CD4-positive, alpha-beta memory T cell (primary cell): ENCODE data around the gene ADCY1. TPM values are rescaled to one million over a fixed set of nuclear protein-coding genes. Genes with fewer than 3 reads are reported as not detected.
A peak's percentile ranks its signal among the peaks of the same experiment; 100 is the strongest.

ENCODE experiments used
- CTCF ChIA-PET: fragments of 350-600 bp; sonication (Branson Sonifier 250); formaldehyde crosslinking; loops from one replicate; lab custom pipeline; 2021; ENCODE audit warnings: inconsistent platforms; ENCODE audit not compliant: partially characterized antibody; lab: Charles Lee
- POLR2A ChIA-PET: fragments of 350-600 bp; sonication (Branson Sonifier 250); formaldehyde crosslinking; loops from one replicate; lab custom pipeline; 2021; ENCODE audit not compliant: partially characterized antibody; lab: Charles Lee
- DNase-seq, 5 donors: peaks; one replicate each; pipeline versions ENCODE4 v3.0.0 to v3.0.0-alpha.2; 2020 to 2022; ENCODE audit warnings: mixed read lengths in 1 of 5
- H3K27ac ChIP-seq: one replicate; pipeline ENCODE4 v1.7.0; 2013; ENCODE audit warnings: low read depth, low read length
- H3K27me3 ChIP-seq: 2 replicates; pipeline ENCODE4 v1.7.0; 2013; ENCODE audit warnings: mild to moderate bottlenecking, low read length, moderate library complexity; ENCODE audit not compliant: insufficient read depth
- H3K36me3 ChIP-seq: 2 replicates; pipeline ENCODE4 v1.7.0; 2013; ENCODE audit warnings: mild to moderate bottlenecking, low read length, moderate library complexity; ENCODE audit not compliant: insufficient read depth
- H3K4me1 ChIP-seq: 2 replicates; pipeline ENCODE4 v1.7.0; 2013; ENCODE audit warnings: mild to moderate bottlenecking, low read length, moderate library complexity; ENCODE audit not compliant: insufficient read depth
- H3K4me3 ChIP-seq, 2 donors: one replicate each; pipeline ENCODE4 v1.7.0; 2013; ENCODE audit warnings: low read length in 2 of 2, mild to moderate bottlenecking in 1 of 2
- H3K9me3 ChIP-seq, 2 donors: one replicate each; pipeline ENCODE4 v1.7.0; 2013; ENCODE audit warnings: low read length in 2 of 2, control low read depth in 1 of 2; ENCODE audit not compliant: control insufficient read depth in 1 of 2
- H3K27ac Mint-ChIP-seq, 7 donors: one replicate each; pipeline ENCODE4 v1.8.0; 2020 to 2021; ENCODE audit warnings: mixed read lengths in 7 of 7, mild to moderate bottlenecking in 6 of 7, inconsistent platforms in 3 of 7, moderate library complexity in 3 of 7
- H3K27me3 Mint-ChIP-seq, 2 donors: one replicate each; pipeline ENCODE4 v1.8.0; 2020 to 2021; ENCODE audit warnings: mixed read lengths in 2 of 2
- H3K36me3 Mint-ChIP-seq, 2 donors: one replicate each; pipeline ENCODE4 v1.8.0; 2020 to 2021; ENCODE audit warnings: mixed read lengths in 2 of 2, inconsistent platforms in 1 of 2, mild to moderate bottlenecking in 1 of 2
- H3K4me1 Mint-ChIP-seq, 4 donors: one replicate each; pipeline ENCODE4 v1.8.0; 2020 to 2021; ENCODE audit warnings: mixed read lengths in 4 of 4, mild to moderate bottlenecking in 1 of 4
- H3K4me3 Mint-ChIP-seq, 8 donors: one replicate each; pipeline ENCODE4 v1.8.0; 2020 to 2021; ENCODE audit warnings: mixed read lengths in 8 of 8, mild to moderate bottlenecking in 7 of 8, moderate library complexity in 6 of 8, inconsistent platforms in 3 of 8
- H3K9me3 Mint-ChIP-seq, 8 donors: one replicate each; pipeline ENCODE4 v1.8.0; 2020 to 2021; ENCODE audit warnings: mixed read lengths in 8 of 8, mild to moderate bottlenecking in 5 of 8, inconsistent platforms in 3 of 8, moderate library complexity in 1 of 8
- intact Hi-C: fragments of 100-400 bp; cut with micrococcal nuclease; formaldehyde crosslinking; loops from one replicate; pipeline ENCODE4 v1.15.1; 2023
- polyA plus RNA-seq, 2 donors: library from polyadenylated mRNA; unstranded; fragments of 300-500 nt; fragmentation: Illumina TruSeq; gene quantifications; one replicate each; pipeline ENCODE4 v1.2.3, GENCODE V29; 2021
- total RNA-seq, 2 experiments: library from RNA; stranded (reverse); gene quantifications; one replicate each; pipeline ENCODE4 v1.2.3, GENCODE V29; 2021

ADCY1 gene
- total and polyA plus RNA-seq, 4 experiments from 2014 or later: 0.02 TPM; not detected in 3

DNA sequence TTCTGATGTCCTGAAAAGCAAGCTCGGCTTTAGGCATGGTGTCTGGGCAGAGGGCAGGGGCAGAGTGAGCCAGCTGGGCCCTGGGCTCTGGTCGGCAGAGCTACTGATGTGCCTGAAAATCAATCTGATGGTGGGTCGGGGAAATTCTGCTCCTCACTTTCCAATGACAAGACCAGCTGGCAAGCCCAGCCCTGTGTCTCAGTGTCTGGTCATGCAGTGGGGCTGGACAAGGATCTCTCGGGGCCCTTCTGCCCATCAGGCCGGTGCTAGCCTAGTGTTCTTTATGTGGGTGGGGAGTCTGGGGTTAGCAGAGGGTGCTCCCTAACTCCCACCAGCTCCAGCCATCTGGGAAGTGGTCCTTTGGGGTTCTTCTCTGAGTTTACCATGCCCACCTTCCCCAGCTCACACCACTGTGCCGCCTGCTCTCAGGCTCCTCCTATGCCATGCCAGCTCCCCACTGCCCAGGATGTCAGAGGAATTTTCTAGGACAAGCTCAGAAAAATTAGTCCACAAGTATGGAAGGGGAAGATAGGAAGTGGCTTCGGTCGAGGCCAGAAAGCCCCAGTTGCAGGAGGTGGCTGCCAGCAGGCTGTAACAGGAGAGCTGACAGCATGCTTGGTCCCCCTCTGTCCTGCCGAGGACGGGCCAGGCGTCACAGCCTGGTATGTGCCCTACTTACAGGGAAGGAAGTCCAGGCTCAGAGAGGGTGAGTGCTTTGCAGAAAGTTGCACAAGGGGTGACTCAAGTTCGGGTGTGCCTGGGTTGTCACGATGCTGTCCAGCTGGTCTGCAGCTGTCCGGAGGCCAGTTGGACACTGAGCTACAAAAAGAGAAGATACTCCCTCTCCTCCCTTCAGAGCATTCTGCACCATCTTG is 135.2 kb downstream of the ADCY1 start:
- POLR2A ChIA-PET: no interaction called here
- Mint-ChIP-seq H3K36me3 (no peaks in the 10 kb centered on the region), H3K4me3 (no peak overlapping the region), H3K27ac (no peak overlapping the region), H3K4me1 (no peaks in the 10 kb centered on the region), H3K27me3 (peaks cover 0 to 3% of the 10 kb centered on the region in 2 donors), H3K9me3 (no peaks in the 10 kb centered on the region)
- intact Hi-C loops: no loop called here
- H3K36me3 ChIP-seq: no peaks in the 10 kb centered on the region
- no peak overlapping the region for H3K27ac ChIP-seq
- no peaks in the 10 kb centered on the region for H3K4me1 ChIP-seq
- no peaks in the 10 kb centered on the region for H3K27me3 ChIP-seq
- DNase-seq: no peak
- H3K9me3 ChIP-seq: no peaks in the 10 kb centered on the region
- no peak overlapping the region for H3K4me3 ChIP-seq
- CTCF ChIA-PET: interaction anchor here (1.0 kb wide), 1 partner anchor 12 kb away, joined by 3 read pairs; no protein-coding TSS in a partner anchor

- ChIA-PET CTCF (no interaction called here), POLR2A (no interaction called here)
- H3K4me3 Mint-ChIP-seq: no peak overlapping the region
- intact Hi-C loops: no loop called here
- H3K4me1 ChIP-seq: no peaks in the 10 kb centered on the region
- no peaks in the 10 kb centered on the region for H3K36me3 ChIP-seq
- no peak overlapping the region for H3K4me3 ChIP-seq
- no peaks in the 10 kb centered on the region for H3K4me1 Mint-ChIP-seq
- H3K9me3 ChIP-seq: no peaks in the 10 kb centered on the region
- no peak for DNase-seq
- no peaks in the 10 kb centered on the region for H3K9me3 Mint-ChIP-seq
- no peaks in the 10 kb centered on the region for H3K36me3 Mint-ChIP-seq
- no peak overlapping the region for H3K27ac Mint-ChIP-seq
- H3K27ac ChIP-seq: no peak overlapping the region
- peaks cover 0 to 3% of the 10 kb centered on the region in 2 donors for H3K27me3 Mint-ChIP-seq
- H3K27me3 ChIP-seq: no peaks in the 10 kb centered on the region
Observed at GRCh38 chr7:45710271-45711160, 136.3 kb downstream of the ADCY1 start.

DNA sequence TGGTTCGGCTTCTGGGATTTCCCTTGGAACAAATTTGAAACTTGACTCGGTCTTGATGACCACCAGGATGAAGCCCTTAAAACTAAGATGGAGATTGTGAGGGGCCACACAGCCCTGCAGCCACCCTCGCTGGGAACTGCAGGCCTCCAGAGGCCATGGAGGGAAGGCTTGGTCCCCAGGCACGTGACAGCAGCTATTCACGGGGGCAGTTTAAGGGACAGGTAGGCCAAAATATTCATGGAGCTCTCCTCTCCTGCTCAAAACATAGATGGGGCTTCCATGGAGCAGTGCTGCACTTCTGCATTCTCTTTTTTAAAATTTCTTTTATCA is 137.0 kb downstream of the ADCY1 start:
- Mint-ChIP-seq H3K4me1 (no peaks in the 10 kb centered on the region), H3K27me3 (peaks cover 0 to 3% of the 10 kb centered on the region in 2 donors), H3K36me3 (no peaks in the 10 kb centered on the region), H3K9me3 (no peaks in the 10 kb centered on the region), H3K4me3 (no peak overlapping the region), H3K27ac (no peak overlapping the region)
- Histone ChIP-seq H3K4me1 (no peaks in the 10 kb centered on the region), H3K9me3 (no peaks in the 10 kb centered on the region), H3K27ac (no peak overlapping the region), H3K4me3 (no peak overlapping the region), H3K36me3 (no peaks in the 10 kb centered on the region), H3K27me3 (no peaks in the 10 kb centered on the region)
- DNase-seq: no peak
- intact Hi-C loops: no loop called here
- CTCF ChIA-PET: no interaction called here
- POLR2A ChIA-PET: no interaction called here

GRCh38 chr7:45712057-45712689 is 138.0 kb downstream of the ADCY1 start:
- no peak overlapping the region for H3K27ac ChIP-seq
- H3K36me3 ChIP-seq: no peaks in the 10 kb centered on the region
- intact Hi-C loops: no loop called here
- DNase-seq: no peak
- H3K27me3 ChIP-seq: no peaks in the 10 kb centered on the region
- H3K4me3 ChIP-seq: no peak overlapping the region
- no peaks in the 10 kb centered on the region for H3K9me3 ChIP-seq
- Mint-ChIP-seq H3K27me3 (peaks cover 0 to 3% of the 10 kb centered on the region in 2 donors), H3K4me3 (peak overlapping the region in 1 of 8 donors; percentile 21), H3K27ac (no peak overlapping the region), H3K4me1 (no peaks in the 10 kb centered on the region), H3K36me3 (no peaks in the 10 kb centered on the region), H3K9me3 (no peaks in the 10 kb centered on the region)
- ChIA-PET POLR2A (no interaction called here), CTCF (no interaction called here)
- H3K4me1 ChIP-seq: no peaks in the 10 kb centered on the region

DNA sequence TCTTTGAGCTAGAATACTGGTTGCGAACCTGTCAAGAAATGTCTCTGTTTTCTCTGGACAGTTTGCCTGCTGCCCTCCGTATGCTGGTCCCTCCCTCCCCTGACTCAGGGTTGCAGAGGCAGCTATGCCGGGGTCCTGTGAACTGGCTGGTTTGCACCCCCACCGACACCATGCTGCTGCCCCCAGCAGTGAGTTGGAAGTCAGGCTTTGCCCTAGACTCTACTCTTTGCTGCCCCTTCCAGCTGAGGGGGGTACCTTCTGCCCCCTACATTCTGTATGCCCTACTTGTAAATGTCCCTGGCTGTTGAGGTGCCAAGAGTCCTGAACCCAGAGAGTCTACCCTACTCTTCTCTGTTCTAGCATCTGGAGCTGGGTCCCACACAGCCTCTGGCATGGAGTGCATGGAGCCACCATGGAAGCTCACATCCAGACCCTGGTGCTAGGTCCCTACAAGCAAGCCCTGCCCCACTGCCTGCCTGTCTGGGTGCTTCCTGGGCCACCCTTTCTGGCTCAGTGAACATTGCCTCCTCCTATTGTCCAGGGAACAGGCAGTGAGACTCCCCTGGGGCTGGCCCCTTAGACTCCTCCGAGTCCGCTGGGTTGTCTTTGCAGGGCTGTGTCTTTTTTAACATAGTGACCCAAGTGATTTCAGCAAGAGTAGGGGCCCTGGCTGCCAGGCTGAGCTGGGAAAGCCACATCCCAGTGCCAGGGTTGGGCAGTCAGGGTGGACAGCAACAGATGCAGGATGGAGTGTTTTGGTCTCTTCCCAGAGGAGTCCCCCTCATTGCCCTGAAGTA is 138.9 kb downstream of the ADCY1 start:
- H3K4me3 ChIP-seq: no peak overlapping the region
- H3K4me1 Mint-ChIP-seq: no peaks in the 10 kb centered on the region
- no peak overlapping the region for H3K27ac Mint-ChIP-seq
- H3K4me1 ChIP-seq: no peaks in the 10 kb centered on the region
- H3K9me3 ChIP-seq: no peaks in the 10 kb centered on the region
- no peaks in the 10 kb centered on the region for H3K36me3 Mint-ChIP-seq
- POLR2A ChIA-PET: no interaction called here
- DNase-seq: no peak
- CTCF ChIA-PET: no interaction called here
- H3K4me3 Mint-ChIP-seq: no peak overlapping the region
- H3K27me3 ChIP-seq: no peaks in the 10 kb centered on the region
- no peak overlapping the region for H3K27ac ChIP-seq
- peaks cover 0 to 3% of the 10 kb centered on the region in 2 donors for H3K27me3 Mint-ChIP-seq
- intact Hi-C loops: no loop called here
- H3K36me3 ChIP-seq: no peaks in the 10 kb centered on the region
- no peaks in the 10 kb centered on the region for H3K9me3 Mint-ChIP-seq

- Histone ChIP-seq H3K27ac (no peak overlapping the region), H3K9me3 (no peaks in the 10 kb centered on the region), H3K36me3 (no peaks in the 10 kb centered on the region), H3K27me3 (no peaks in the 10 kb centered on the region), H3K4me3 (no peak overlapping the region), H3K4me1 (no peaks in the 10 kb centered on the region)
- CTCF ChIA-PET: no interaction called here
- Mint-ChIP-seq H3K27ac (no peak overlapping the region), H3K4me1 (no peaks in the 10 kb centered on the region), H3K27me3 (peaks cover 0 to 3% of the 10 kb centered on the region in 2 donors), H3K36me3 (no peaks in the 10 kb centered on the region), H3K9me3 (no peaks in the 10 kb centered on the region), H3K4me3 (no peak overlapping the region)
- POLR2A ChIA-PET: no interaction called here
- DNase-seq: no peak
- intact Hi-C loops: no loop called here
Observed at GRCh38 chr7:45713669-45714520, 139.7 kb downstream of the ADCY1 start.
